Measurements from ENCODE around the gene C10orf53. TPM values are rescaled to one million over a fixed set of nuclear protein-coding genes. Genes with fewer than 3 reads are reported as not detected.

C10orf53 gene
- total RNA-seq = not detected in 2 replicates

- Histone ChIP-seq H3K9me3 (ENCODE audit: low read depth, low read length) (no peaks in the 10 kb centered on the region), H3K4me1 (ENCODE audit: insufficient read depth, low read length) (no peaks in the 10 kb centered on the region), H3K36me3 (ENCODE audit: insufficient read depth, low read length) (no peaks in the 10 kb centered on the region), H3K27ac (ENCODE audit: low read depth, low read length) (no peak within 1 kb of the TSS), H3K79me2 (ENCODE audit: insufficient read depth, low read length) (no peaks in the 10 kb centered on the region), H3K27me3 (ENCODE audit: insufficient read depth, low read length) (peaks cover 13% of the 10 kb centered on the region), H2AFZ (ENCODE audit: low read length) (peak within 1 kb of the TSS; percentile 37), H3K4me3 (ENCODE audit: insufficient read depth, low read length) (peak within 1 kb of the TSS; percentile 30), H4K20me1 (ENCODE audit: insufficient read depth, low read length) (no peaks in the 10 kb centered on the region), H3K4me2 (ENCODE audit: insufficient read depth, low read length) (peak within 1 kb of the TSS; percentile 76)
- TF ChIP-seq, protein P1, sequence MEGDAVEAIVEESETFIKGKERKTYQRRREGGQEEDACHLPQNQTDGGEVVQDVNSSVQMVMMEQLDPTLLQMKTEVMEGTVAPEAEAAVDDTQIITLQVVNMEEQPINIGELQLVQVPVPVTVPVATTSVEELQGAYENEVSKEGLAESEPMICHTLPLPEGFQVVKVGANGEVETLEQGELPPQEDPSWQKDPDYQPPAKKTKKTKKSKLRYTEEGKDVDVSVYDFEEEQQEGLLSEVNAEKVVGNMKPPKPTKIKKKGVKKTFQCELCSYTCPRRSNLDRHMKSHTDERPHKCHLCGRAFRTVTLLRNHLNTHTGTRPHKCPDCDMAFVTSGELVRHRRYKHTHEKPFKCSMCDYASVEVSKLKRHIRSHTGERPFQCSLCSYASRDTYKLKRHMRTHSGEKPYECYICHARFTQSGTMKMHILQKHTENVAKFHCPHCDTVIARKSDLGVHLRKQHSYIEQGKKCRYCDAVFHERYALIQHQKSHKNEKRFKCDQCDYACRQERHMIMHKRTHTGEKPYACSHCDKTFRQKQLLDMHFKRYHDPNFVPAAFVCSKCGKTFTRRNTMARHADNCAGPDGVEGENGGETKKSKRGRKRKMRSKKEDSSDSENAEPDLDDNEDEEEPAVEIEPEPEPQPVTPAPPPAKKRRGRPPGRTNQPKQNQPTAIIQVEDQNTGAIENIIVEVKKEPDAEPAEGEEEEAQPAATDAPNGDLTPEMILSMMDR (IDR thresholded peaks at IDR 0.05; ENCODE audit: extremely low read depth, low read depth, low read length) = no peak
- DNase-seq (ENCODE audit: insufficient read length, low spot score, missing footprints) = peak; percentile 71
These were observed at the start of gene C10orf53 for GRCh38 chr10:49679480-49679893. C10orf53 (plus strand) TSS chr10:49679651; CDS start chr10:49679698, 47 bp downstream.

- no peaks in the 10 kb centered on the region for H3K79me2 ChIP-seq (ENCODE audit: insufficient read depth, low read length)
- no peaks in the 10 kb centered on the region for H3K4me1 ChIP-seq (ENCODE audit: insufficient read depth, low read length)
- H3K27me3 ChIP-seq (ENCODE audit: insufficient read depth, low read length) = peaks cover 14% of the 10 kb centered on the region
- H3K4me2 ChIP-seq (ENCODE audit: insufficient read depth, low read length) = no peak overlapping the region
- H3K9me3 ChIP-seq (ENCODE audit: low read depth, low read length) = no peaks in the 10 kb centered on the region
- H3K36me3 ChIP-seq (ENCODE audit: insufficient read depth, low read length) = no peaks in the 10 kb centered on the region
- no peaks in the 10 kb centered on the region for H4K20me1 ChIP-seq (ENCODE audit: insufficient read depth, low read length)
- no peak overlapping the region for H3K27ac ChIP-seq (ENCODE audit: low read depth, low read length)
- DNase-seq (ENCODE audit: insufficient read length, low spot score, missing footprints) = peak; percentile 17
- no peak overlapping the region for H2AFZ ChIP-seq (ENCODE audit: low read length)
- H3K4me3 ChIP-seq (ENCODE audit: insufficient read depth, low read length) = no peak overlapping the region
- TF ChIP-seq, protein P1 (IDR thresholded peaks at IDR 0.05; ENCODE audit: extremely low read depth, low read depth, low read length) = no peak
These were observed 47.5 kb upstream of the C10orf53 start for GRCh38 chr10:49631975-49632374.

- H3K4me3 ChIP-seq (ENCODE audit: insufficient read depth, low read length) = no peak overlapping the region
- H3K27me3 ChIP-seq (ENCODE audit: insufficient read depth, low read length) = peaks cover 18% of the 10 kb centered on the region
- no peaks in the 10 kb centered on the region for H3K79me2 ChIP-seq (ENCODE audit: insufficient read depth, low read length)
- H3K4me1 ChIP-seq (ENCODE audit: insufficient read depth, low read length) = no peaks in the 10 kb centered on the region
- no peak overlapping the region for H2AFZ ChIP-seq (ENCODE audit: low read length)
- H3K4me2 ChIP-seq (ENCODE audit: insufficient read depth, low read length) = no peak overlapping the region
- H3K36me3 ChIP-seq (ENCODE audit: insufficient read depth, low read length) = no peaks in the 10 kb centered on the region
- no peaks in the 10 kb centered on the region for H4K20me1 ChIP-seq (ENCODE audit: insufficient read depth, low read length)
- no peaks in the 10 kb centered on the region for H3K9me3 ChIP-seq (ENCODE audit: low read depth, low read length)
- DNase-seq (ENCODE audit: insufficient read length, low spot score, missing footprints) = peak; percentile 51
- H3K27ac ChIP-seq (ENCODE audit: low read depth, low read length) = no peak overlapping the region
- TF ChIP-seq, protein P1 (IDR thresholded peaks at IDR 0.05; ENCODE audit: extremely low read depth, low read depth, low read length) = no peak
These were observed 46.8 kb upstream of the C10orf53 start for GRCh38 chr10:49632406-49633317.

- H3K4me3 ChIP-seq (ENCODE audit: insufficient read depth, low read length) = no peak overlapping the region
- H4K20me1 ChIP-seq (ENCODE audit: insufficient read depth, low read length) = no peaks in the 10 kb centered on the region
- TF ChIP-seq, protein P1 (IDR thresholded peaks at IDR 0.05; ENCODE audit: extremely low read depth, low read depth, low read length) = no peak
- no peak overlapping the region for H3K27ac ChIP-seq (ENCODE audit: low read depth, low read length)
- peaks cover 22% of the 10 kb centered on the region for H3K27me3 ChIP-seq (ENCODE audit: insufficient read depth, low read length)
- H3K36me3 ChIP-seq (ENCODE audit: insufficient read depth, low read length) = no peaks in the 10 kb centered on the region
- no peak overlapping the region for H2AFZ ChIP-seq (ENCODE audit: low read length)
- no peaks in the 10 kb centered on the region for H3K4me1 ChIP-seq (ENCODE audit: insufficient read depth, low read length)
- DNase-seq (ENCODE audit: insufficient read length, low spot score, missing footprints) = peak; percentile 63
- H3K79me2 ChIP-seq (ENCODE audit: insufficient read depth, low read length) = no peaks in the 10 kb centered on the region
- H3K4me2 ChIP-seq (ENCODE audit: insufficient read depth, low read length) = no peak overlapping the region
- no peaks in the 10 kb centered on the region for H3K9me3 ChIP-seq (ENCODE audit: low read depth, low read length)
These were observed 46.0 kb upstream of the C10orf53 start for GRCh38 chr10:49633327-49634068.
